Measurements from ENCODE around the gene NHERF2.

The NHERF2 gene

DNA sequence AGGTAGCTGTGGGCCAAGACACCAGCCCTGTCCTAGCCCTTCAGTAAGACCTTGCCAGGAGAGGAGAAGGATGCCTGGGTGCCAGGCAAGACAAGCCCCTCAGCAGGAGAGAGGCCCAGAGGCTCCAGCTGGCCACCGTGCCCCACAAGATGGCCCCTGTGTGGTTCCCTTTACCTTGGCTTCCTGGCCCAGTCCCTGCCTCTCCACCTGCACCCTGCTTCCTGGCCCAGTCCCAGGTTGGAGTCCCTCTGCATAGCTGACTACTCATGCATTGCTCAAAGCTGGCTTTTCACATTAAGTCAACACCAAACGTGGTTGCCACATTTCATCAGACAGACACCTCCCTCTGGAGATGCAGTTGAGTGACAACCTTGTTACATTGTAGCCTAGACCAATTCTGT lies 33.0 kb upstream of the NHERF2 start:
- TF ChIP-seq, protein P1, sequence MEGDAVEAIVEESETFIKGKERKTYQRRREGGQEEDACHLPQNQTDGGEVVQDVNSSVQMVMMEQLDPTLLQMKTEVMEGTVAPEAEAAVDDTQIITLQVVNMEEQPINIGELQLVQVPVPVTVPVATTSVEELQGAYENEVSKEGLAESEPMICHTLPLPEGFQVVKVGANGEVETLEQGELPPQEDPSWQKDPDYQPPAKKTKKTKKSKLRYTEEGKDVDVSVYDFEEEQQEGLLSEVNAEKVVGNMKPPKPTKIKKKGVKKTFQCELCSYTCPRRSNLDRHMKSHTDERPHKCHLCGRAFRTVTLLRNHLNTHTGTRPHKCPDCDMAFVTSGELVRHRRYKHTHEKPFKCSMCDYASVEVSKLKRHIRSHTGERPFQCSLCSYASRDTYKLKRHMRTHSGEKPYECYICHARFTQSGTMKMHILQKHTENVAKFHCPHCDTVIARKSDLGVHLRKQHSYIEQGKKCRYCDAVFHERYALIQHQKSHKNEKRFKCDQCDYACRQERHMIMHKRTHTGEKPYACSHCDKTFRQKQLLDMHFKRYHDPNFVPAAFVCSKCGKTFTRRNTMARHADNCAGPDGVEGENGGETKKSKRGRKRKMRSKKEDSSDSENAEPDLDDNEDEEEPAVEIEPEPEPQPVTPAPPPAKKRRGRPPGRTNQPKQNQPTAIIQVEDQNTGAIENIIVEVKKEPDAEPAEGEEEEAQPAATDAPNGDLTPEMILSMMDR (IDR thresholded peaks at IDR 0.05): no peak

DNA sequence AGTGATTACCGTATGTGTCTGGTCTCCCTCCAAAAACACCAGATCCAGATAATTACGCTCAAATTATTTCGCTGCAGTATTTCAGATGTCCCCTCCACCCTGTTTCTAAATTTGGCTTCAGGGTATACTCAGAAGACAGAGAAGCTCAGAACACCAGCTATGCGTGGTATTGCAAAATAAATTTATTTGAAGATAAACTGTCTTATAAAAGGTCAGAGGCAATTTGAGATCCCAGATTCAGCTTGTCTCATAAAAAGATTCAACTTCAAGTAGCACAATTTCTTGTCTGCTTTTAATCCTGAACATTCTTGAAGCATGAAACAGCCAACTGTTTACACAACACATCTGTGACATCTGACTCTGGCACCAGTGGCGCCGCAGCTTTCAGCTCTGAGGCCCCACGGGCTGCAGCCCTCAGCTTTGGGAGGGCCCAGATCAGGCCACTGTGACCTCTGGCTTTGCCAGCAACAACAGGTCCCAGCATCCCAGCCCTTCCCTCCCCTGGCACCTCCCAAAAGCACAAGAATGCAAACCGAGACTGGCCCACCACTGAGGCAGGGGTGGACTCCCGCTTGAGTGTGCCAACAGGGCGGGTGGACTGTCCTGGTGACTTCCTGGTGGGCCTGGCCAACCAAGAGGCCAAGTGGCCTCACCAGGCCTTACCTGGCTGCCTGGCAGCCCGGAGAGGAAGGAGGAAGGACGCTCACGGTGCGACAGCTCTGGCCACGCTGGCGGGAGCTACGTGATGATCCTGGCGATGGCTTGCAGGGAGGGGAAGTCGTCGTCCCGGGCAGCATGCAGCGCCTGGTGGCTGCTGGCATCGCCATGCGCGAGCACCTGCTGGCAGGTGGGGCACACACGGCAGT lies 29.0 kb upstream of the NHERF2 start:
- TF ChIP-seq, protein P1 (IDR thresholded peaks at IDR 0.05): no peak

DNA sequence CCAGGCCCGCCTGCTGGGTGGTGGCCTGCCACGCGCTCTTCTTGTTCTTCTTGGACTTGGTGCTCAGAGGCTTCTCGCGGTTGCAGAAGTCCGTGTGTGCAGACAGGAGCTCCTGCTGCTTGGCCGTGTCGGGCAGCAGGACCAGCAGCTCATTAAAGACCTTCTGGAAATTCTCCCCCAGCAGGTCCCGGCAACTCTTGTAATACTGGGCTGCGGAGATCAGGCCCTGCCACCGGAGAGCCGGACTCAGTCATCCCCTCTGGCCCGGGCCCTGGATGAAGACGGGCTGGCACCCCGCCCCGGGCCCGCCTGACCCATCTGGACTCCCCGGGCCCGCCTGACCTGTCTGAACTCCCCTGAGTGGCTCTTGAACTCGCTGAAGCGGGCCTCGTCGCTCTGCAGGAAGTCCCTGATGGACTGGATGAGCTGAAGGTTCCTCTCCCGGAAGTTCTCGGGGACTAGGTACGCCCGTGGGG lies 28.3 kb upstream of the NHERF2 start:
- TF ChIP-seq, protein P1 (IDR thresholded peaks at IDR 0.05): no peak

DNA sequence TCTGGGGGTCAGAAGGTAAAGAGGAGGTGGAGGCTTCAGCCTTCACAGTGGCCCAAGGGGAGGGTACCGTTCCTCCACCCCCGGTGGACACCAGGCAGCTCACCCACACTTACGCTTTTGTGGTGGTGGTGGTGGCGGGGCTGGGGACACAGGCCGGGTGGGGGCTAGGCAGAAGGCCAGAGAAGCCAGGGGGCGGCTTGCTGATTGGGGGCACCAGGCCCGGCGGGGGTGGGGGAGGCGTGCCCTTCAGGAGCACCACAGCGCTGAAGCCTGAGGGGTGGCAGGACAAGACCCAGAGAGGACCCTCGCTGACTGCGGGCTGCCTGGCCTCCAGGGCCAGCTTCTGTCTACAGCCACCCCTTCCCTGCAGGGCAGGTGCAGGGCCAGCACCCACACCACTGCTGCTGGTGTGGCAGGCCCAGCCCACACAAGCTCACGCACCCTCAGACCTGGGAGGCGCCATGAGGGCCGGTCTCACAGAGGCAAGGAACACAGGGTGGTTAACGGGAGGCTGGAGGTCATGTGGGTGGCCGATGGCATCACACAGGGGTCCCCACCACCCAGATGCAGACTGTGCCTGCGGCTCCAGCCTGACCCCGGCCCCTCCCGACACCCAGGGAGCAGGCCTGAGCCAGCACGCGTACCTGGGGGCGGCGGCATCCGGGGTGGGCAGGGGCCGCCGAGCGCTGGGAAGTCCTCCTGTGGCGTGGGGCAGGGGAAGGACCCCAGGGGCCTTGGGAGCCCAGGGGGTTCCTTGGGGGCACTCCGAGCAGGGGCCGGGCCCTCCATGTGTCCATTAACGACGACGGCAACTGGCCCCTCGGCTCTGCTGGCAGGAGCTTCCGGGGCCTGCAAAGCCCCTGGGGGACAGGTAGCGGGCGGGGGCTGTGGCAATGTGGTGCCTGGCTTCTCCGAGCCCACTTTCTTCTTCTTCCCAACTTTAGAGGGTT lies 27.6 kb upstream of the NHERF2 start:
- TF ChIP-seq, protein P1 (IDR thresholded peaks at IDR 0.05): no peak

DNA sequence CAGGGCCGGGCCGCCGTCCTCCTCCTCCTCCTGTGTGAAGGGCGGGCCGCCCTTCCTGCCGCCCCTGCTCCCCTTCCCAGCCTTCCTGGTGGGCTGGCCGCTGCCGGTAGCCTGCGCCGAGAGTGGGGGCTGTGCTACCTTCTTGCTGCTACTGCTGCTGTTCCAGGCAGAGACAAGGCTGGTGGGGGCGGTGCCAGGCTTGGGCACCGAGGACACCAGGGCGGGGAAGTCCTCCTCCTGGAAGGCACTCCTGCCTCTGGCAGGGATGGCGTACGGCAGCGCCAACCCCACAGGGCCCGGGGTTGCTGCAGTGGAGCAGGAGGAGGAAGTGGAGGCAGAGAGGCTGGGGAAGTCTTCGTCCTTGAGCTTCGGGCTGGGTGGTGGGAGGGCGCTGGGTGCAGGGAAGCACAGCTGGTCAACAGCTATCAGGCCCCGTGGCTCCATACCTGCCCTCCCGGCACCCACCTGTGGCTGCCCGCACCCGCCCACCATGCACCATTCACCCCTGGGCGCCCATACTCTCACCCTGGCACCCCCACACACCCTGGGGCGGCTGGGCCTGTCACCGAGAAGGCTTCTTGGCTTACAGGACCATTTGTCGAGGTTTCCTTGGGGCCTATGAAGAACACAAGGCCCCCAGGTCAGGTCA lies 26.7 kb upstream of the NHERF2 start:
- TF ChIP-seq, protein P1 (IDR thresholded peaks at IDR 0.05): no peak

DNA sequence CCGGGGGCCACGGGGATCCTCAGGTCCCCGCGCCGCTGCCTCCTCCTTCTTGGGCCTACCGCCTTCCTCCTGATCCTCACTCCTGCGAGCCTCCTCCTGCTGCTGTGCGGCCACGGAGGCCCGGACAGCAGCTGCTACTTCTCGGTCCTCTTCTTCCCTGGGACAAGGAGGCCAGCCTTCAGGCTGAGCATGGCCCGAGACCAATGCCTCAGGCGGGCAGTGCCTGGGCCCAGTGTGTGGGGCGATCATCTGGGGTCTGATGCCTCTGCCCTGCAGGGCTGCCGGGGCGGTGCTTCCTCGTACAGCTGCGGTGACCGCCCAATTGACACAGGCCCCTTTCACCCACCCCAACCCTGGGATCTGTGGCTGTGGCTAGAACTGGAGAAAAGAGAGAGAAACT lies 25.7 kb upstream of the NHERF2 start:
- TF ChIP-seq, protein P1 (IDR thresholded peaks at IDR 0.05): no peak

Data from LNCAP (cell line).